Bronchial epithelial cell (primary cell): ENCODE measurements around the gene TMEM151A. TPM values are rescaled to one million over a fixed set of nuclear protein-coding genes. Genes with fewer than 3 reads are reported as not detected.
"Not testable (repeated sequence)": the region's sequence is repeated elsewhere in the genome, so short reads cannot be mapped to it uniquely, and the experiment has no call there.

ENCODE experiments used
- DNase-seq: peaks from one replicate; pipeline ENCODE4 v3.0.0-alpha.2; 2010; ENCODE audit warnings: low read depth
- FAIRE-seq: peaks from 2 replicates; lab custom pipeline; 2011; peaks lifted over from hg19 to GRCh38; lab: Jason Lieb, UNC
- H3K27me3 ChIP-seq: 2 replicates; pipeline ENCODE4 v1.5.1; 2011; ENCODE audit warnings: low read length; ENCODE audit not compliant: control insufficient read depth, insufficient read depth
- H3K36me3 ChIP-seq: 2 replicates; pipeline ENCODE4 v1.5.1; 2011; ENCODE audit warnings: low read length; ENCODE audit not compliant: control insufficient read depth, insufficient read depth
- H3K4me3 ChIP-seq: 2 replicates; pipeline ENCODE4 v1.5.1; 2011; ENCODE audit warnings: mild to moderate bottlenecking, low read depth, low read length, control low read depth
- CTCF ChIP-seq: IDR thresholded peaks from 2 replicates; pipeline ENCODE4 v1.5.1; 2011; ENCODE audit warnings: mild to moderate bottlenecking, moderate library complexity, low read length, control low read depth, inconsistent platforms; ENCODE audit not compliant: insufficient read depth, severe bottlenecking
- total RNA-seq: library from RNA; depleted of rRNA; stranded (reverse); fragments of >200 nt; gene quantifications from 2 replicates; pipeline ENCODE4 v1.2.1, GENCODE V29; 2014

The TMEM151A gene
- total RNA-seq, 1 donor from 2014 or later, result not detected

- Histone ChIP-seq H3K27me3 (no peaks in the 10 kb centered on the region), H3K36me3 (peaks cover 22% of the 10 kb centered on the region), H3K4me3 (no peak overlapping the region)
- FAIRE-seq (no peak), DNase-seq (no peak)
- TF ChIP-seq CTCF, result no peak
These were observed 16.3 kb upstream of the TMEM151A start for GRCh38 chr11:66275396-66275795.

- Histone ChIP-seq H3K4me3 (no peak overlapping the region), H3K27me3 (no peaks in the 10 kb centered on the region), H3K36me3 (peaks cover 21% of the 10 kb centered on the region)
- DNase-seq (no peak), FAIRE-seq (no peak)
- TF ChIP-seq CTCF, result no peak
These were observed 15.6 kb upstream of the TMEM151A start for GRCh38 chr11:66275984-66276612.

- not testable (repeated sequence) for H3K4me3 ChIP-seq, DNase-seq, H3K27me3 ChIP-seq, FAIRE-seq
- peaks cover 21% of the 10 kb centered on the region for H3K36me3 ChIP-seq
These were observed 15.1 kb upstream of the TMEM151A start for GRCh38 chr11:66276619-66277018.

GRCh38 chr11:66277064-66277463 is 14.6 kb upstream of the TMEM151A start:
- H3K27me3 ChIP-seq, FAIRE-seq, H3K4me3 ChIP-seq, DNase-seq: not testable (repeated sequence)
- H3K36me3 ChIP-seq, result peaks cover 18% of the 10 kb centered on the region

GRCh38 chr11:66277471-66278362 is 14.0 kb upstream of the TMEM151A start, which contains the start of gene CNIH2:
Gene CNIH2 (plus strand): TSS chr11:66278175. CDS start chr11:66278457, 282 bp downstream.
- H3K4me3 ChIP-seq, result peak within 1 kb of the TSS; percentile 11
- peaks cover 13% of the 10 kb centered on the region for H3K36me3 ChIP-seq
- DNase-seq, result no peak
- no peak for TF ChIP-seq CTCF
- FAIRE-seq, result no peak
- H3K27me3 ChIP-seq, result no peaks in the 10 kb centered on the region

GRCh38 chr11:66278363-66279091 is 13.2 kb upstream of the TMEM151A start:
- H3K4me3 ChIP-seq, result no peak overlapping the region
- FAIRE-seq (no peak), DNase-seq (no peak)
- H3K36me3 ChIP-seq, result peaks cover 7% of the 10 kb centered on the region
- H3K27me3 ChIP-seq, result no peaks in the 10 kb centered on the region
- no peak for TF ChIP-seq CTCF
